Measurements from ENCODE around the gene COA5.

The COA5 gene

DNA sequence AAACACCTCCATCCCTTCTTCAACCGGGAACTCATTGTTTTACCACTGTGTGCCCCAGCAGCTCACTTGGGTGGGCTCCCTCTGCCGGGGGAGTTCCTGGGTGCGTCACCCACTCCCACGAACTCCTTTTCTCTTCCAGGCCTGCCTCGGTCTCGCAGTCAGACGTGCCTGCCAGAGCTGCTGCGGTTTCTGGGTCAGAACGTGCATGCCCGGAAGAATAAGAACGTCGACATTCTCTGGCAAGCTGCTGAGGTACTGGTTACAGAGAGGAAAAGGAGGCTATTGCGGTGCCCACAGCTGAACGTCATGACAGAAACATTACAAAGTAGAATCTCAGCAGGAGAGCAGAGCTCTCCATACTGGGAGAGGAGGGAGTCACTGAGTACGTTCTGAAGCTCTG is 35.6 kb downstream of the COA5 start:
- DNase-seq (ENCODE audit: low read depth in 2 of 2, low spot score in 1 of 2), result no peak

- DNase-seq (ENCODE audit: low read depth in 2 of 2, low spot score in 1 of 2), result no peak
Observed at GRCh38 chr2:98572211-98572610, 36.1 kb downstream of the COA5 start.

DNA sequence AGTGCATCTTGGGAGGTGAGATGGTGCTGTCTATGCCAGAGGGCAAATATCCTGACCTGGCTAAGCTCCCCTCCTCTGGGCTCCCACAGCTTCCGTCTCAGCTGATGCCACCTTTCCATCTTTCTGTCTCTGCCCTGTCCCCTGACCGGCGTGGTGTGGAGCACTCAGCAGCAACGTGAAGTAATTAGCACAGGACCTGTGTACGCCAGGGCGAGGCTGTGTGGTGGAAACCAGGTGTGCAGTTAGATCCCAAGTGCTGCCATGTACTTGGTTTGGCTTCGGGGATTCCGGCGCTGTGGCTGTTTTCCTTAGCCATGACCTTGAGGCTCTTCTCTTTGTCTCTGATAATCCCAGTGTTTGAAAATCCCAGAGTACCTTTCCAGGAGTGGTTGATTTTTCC is 36.5 kb downstream of the COA5 start:
- DNase-seq (ENCODE audit: low read depth in 2 of 2, low spot score in 1 of 2), result no peak

DNA sequence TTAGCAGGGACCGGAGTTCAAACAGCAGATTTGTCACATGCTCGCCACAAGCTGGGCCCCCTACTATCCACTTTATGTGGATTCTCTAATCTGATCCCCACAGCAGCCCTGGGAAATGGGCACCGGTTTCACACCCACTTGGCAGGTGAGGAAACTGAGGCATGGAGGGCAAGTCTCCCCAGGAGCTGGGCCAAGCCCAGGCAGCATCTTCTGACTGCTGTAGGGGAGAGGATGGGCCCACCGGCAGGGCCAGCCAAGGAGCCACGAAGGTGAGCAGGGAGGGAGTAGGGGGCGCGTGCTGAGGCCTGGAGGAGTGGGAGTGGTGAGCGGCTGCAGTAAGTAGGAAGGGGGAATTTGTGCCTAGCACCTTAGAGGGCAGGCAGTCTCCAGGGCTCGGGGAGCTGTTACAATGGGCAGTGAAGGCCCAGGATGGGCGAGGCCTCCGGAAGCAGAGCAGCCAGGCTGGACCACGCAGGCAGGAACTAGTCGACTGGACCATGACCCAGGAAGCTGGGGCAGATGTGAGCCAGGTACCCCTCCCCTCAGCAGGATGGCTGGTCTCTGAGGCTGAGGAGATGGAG is 37.1 kb downstream of the COA5 start:
- DNase-seq (ENCODE audit: low read depth in 2 of 2, low spot score in 1 of 2), result no peak

GRCh38 chr2:98570356-98570755 is 38.0 kb downstream of the COA5 start:
- DNase-seq (ENCODE audit: low read depth in 2 of 2, low spot score in 1 of 2), result no peak

DNA sequence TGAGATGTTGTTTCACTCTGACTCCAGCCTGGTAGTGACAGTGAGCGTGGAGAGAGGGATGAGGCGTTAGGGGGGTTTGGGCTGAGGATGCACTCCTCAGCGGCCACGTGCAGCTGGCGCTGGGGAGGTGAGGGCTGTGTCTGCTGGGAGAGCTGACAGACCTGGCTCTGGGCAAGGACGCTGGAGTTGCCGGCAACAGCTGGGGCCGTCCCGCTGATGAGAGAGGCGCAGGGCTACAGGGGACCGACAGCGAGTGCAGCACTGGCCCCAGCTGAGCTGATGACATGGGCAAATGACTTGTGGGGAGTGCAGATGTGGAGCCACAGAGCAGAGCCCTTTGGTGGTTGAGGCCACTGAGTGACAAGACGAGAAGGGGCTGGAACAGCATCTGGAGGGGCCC is 38.4 kb downstream of the COA5 start:
- no peak for DNase-seq (ENCODE audit: low read depth in 2 of 2, low spot score in 1 of 2)

GRCh38 chr2:98569197-98569793 is 39.0 kb downstream of the COA5 start:
- DNase-seq (ENCODE audit: low read depth in 2 of 2, low spot score in 1 of 2), result peak; percentile 47 to 64

- DNase-seq (ENCODE audit: low read depth in 2 of 2, low spot score in 1 of 2), result no peak
Observed at GRCh38 chr2:98568161-98568956, 40.0 kb downstream of the COA5 start.

DNA sequence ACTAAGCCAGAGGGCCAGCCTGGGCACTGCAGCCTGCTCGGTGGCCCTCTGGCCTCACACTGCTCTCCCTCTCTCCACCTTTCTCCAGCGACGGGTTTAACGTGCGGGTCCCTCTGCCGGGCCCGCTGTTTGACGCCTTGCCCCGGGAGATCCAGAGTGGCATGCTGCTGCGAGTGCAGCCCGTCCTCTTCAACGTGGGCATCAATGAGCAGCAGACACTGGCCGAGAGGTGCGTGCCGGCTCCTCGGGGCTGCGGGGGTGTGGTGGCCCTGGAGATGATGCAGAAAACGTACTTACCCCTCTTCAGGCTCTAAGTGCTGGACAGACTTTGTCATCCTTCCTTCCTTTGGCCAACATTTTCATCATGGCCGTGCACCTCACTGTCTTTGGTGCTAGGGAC is 42.4 kb downstream of the COA5 start:
- no peak for DNase-seq (ENCODE audit: low read depth in 2 of 2, low spot score in 1 of 2)

DNA sequence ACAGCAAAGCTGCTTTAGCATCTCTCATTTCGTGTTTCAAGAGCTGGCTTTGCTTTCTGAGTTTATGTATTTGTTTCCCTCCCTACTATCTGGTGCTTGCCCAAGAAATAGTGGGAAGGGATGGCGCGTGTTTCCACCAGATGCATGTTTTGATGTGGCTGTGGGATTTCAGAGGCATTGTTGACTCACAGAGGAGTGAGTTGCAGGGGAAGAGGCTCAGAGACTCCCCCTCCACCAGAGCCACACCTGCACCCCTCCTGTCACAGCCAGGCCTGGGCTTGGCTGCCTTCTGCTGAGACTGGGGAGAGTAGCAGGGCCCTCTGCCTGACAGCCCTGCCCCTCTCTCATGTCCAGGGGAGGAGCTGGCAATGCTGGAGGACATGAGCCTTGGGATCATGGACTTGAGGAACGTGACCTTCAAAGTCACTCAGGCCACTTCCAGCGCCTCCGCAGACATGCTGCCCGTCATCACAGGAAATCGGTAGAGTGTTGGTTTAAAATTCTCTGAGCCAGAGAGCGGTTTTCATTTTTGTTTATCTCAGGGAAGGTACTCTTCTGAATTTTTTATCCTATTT is 42.9 kb downstream of the COA5 start:
- no peak for DNase-seq (ENCODE audit: low read depth in 2 of 2, low spot score in 1 of 2)

- DNase-seq (ENCODE audit: low read depth in 2 of 2, low spot score in 1 of 2), result no peak
Observed at GRCh38 chr2:98564541-98565132, 43.7 kb downstream of the COA5 start.

- no peak for DNase-seq (ENCODE audit: low read depth in 2 of 2, low spot score in 1 of 2)
Observed at GRCh38 chr2:98563394-98563793, 44.9 kb downstream of the COA5 start.

GRCh38 chr2:98561902-98562695 is 46.2 kb downstream of the COA5 start:
- DNase-seq (ENCODE audit: low read depth in 2 of 2, low spot score in 1 of 2), result no peak

DNA sequence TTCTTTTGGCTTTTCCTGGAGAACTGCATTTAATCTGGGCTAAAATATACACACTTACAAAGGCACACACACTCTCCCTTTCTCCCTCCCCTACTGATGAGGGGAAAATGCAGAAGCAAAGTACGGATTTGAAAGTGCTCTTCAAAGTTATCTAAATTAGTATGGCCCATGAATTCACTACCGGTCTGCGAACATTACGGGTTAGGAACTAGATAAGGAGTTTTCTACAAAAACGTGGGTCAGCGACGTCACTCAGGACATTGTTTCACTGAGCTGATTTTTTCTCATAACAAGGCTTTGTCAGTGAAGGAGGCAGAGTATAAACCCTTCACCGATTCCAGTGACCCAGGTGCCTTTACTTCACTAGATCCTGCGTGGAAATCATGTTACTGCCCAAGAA is 47.3 kb downstream of the COA5 start:
- DNase-seq (ENCODE audit: low read depth in 2 of 2, low spot score in 1 of 2), result no peak

DNA sequence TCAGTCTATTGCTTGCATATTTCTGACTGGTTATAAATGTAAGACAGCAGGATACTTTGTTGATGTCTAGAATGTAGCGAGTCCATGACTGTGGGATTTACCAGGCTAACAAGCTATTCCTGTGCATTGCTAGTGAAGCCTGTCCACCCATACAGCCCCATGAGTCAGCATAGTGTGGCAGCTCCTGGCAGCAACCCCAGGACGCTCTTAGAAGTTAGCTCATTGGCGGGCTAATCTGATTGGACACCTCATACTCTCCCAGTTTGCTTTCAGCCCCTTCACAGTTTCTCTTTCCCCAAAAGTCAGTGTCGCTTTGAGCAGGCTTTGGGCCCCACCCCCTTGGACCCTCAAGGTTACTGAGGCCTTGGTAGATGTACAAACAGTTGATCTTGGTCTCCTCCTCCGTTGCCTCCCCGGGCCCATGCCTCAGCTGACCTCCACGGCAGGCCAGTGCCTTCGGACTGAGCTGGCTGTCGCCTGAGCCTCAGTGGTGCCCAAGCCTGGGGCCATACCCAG is 48.0 kb downstream of the COA5 start:
- no peak for DNase-seq (ENCODE audit: low read depth in 2 of 2, low spot score in 1 of 2)

- no peak for DNase-seq (ENCODE audit: low read depth in 2 of 2, low spot score in 1 of 2)
Observed at GRCh38 chr2:98559581-98559980, 48.7 kb downstream of the COA5 start.

GRCh38 chr2:98558852-98559530 is 49.3 kb downstream of the COA5 start:
- DNase-seq (ENCODE audit: low read depth in 2 of 2, low spot score in 1 of 2), result no peak

- DNase-seq (ENCODE audit: low read depth in 2 of 2, low spot score in 1 of 2), result no peak
Observed at GRCh38 chr2:98556344-98557033, 51.8 kb downstream of the COA5 start.

DNA sequence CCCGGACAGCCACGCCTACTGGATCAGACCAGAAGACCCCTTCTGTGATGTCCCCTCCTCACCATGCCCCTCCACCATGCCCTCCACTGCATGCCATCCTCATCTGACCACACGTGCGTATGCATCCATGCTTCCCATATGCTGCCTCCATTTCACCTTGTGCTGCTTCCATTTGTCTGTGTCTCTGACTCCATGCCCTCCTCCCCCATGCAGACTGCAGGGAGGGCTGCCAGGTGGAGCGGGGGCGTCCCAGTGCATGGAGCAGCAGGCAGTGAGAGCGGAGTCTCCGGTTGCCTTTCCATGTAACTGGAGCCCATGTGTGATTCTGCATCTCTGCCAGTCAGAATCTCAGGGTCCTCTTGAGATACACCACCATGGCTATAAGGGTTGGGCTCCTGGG is 52.6 kb downstream of the COA5 start:
- DNase-seq (ENCODE audit: low read depth in 2 of 2, low spot score in 1 of 2), result no peak

Measured in stimulated activated CD8-positive, alpha-beta memory T cell treated with anti-CD3 and anti-CD28 coated beads, Interleukin-4, amount 100 ng/mL, for 1 hour (primary cell).